NCI-H146 treated with DMSO at 0.1 percent for 48 hours (cell line): ENCODE data around the gene ROM1.
"Not testable (repeated sequence)": the region's sequence is repeated elsewhere in the genome, so short reads cannot be mapped to it uniquely, and the experiment has no call there.

Experiments
- DNase-seq: peaks from one replicate; lab custom pipeline; 2025; ENCODE audit not compliant: unreplicated experiment; lab: John Stamatoyannopoulos, UW

ROM1 gene

GRCh38 chr11:62607714-62608113 is 5.3 kb upstream of the ROM1 start:
- DNase-seq, result no peak

GRCh38 chr11:62608776-62609175 is 4.3 kb upstream of the ROM1 start:
- DNase-seq, result no peak

GRCh38 chr11:62610403-62610802 is 2.7 kb upstream of the ROM1 start:
- no peak for DNase-seq

GRCh38 chr11:62610814-62611704 is 2.0 kb upstream of the ROM1 start:
- no peak for DNase-seq

GRCh38 chr11:62611705-62612365 is 1.2 kb upstream of the ROM1 start:
- peak; percentile 16 for DNase-seq

- DNase-seq, result no peak
Measured at GRCh38 chr11:62613291-62613778, 278 bp downstream of the ROM1 start.

GRCh38 chr11:62614275-62614674 is 1.2 kb downstream of the ROM1 start:
- DNase-seq, result no peak

GRCh38 chr11:62615521-62615920 is 2.5 kb downstream of the ROM1 start:
- no peak for DNase-seq

GRCh38 chr11:62616957-62617356 is 3.9 kb downstream of the ROM1 start:
- DNase-seq, result not testable (repeated sequence)

- DNase-seq, result no peak
Measured at GRCh38 chr11:62621027-62621566, 8.0 kb downstream of the ROM1 start.

GRCh38 chr11:62621567-62622470 is 8.8 kb downstream of the ROM1 start, which contains the start of gene B3GAT3:
TSS of gene B3GAT3 (minus strand) at chr11:62621986. CDS start at chr11:62621947, 39 bp downstream.
- DNase-seq, result peak; percentile 94

- DNase-seq, result no peak
Measured at GRCh38 chr11:62622476-62623089, 9.5 kb downstream of the ROM1 start.

- DNase-seq, result no peak
Measured at GRCh38 chr11:62627713-62628112, 14.7 kb downstream of the ROM1 start.

- no peak for DNase-seq
Measured at GRCh38 chr11:62632492-62632891, 19.4 kb downstream of the ROM1 start.

- DNase-seq, result no peak
Measured at GRCh38 chr11:62644220-62644619, 31.2 kb downstream of the ROM1 start.

- no peak for DNase-seq
Measured at GRCh38 chr11:62645671-62645945, 32.6 kb downstream of the ROM1 start.

GRCh38 chr11:62645946-62646824 is 33.1 kb downstream of the ROM1 start, which contains the start of gene GANAB:
TSS of gene GANAB (minus strand) at chr11:62646613. CDS start at chr11:62646599, 14 bp downstream.
- DNase-seq, result peak; percentile 93

GRCh38 chr11:62646825-62647608 is 34.0 kb downstream of the ROM1 start:
- no peak for DNase-seq

- no peak for DNase-seq
Measured at GRCh38 chr11:62647609-62648005, 34.5 kb downstream of the ROM1 start.
